Panc1 (cell line): Measurements from ENCODE around the gene COL23A1.

ENCODE experiments used
- CTCF ChIP-seq: fragments of 450-650 bp; IDR thresholded peaks from 2 replicates; pipeline ENCODE4 v1.5.1; 2017; ENCODE audit warnings: mild to moderate bottlenecking
- POLR2AphosphoS5 ChIP-seq: IDR thresholded peaks from 2 replicates; pipeline ENCODE4 v1.6.1; 2012; ENCODE audit warnings: mild to moderate bottlenecking, low read depth, low read length, moderate library complexity
- REST ChIP-seq, 2 experiments: IDR thresholded peaks; 2 replicates each; pipeline ENCODE4 v1.6.1; 2011 to 2012; ENCODE audit warnings: low read depth in 2 of 2, control low read depth in 1 of 2, low read length in 1 of 2, mild to moderate bottlenecking in 1 of 2, moderate library complexity in 1 of 2; ENCODE audit not compliant: insufficient read depth in 1 of 2
- SIN3A ChIP-seq: IDR thresholded peaks from 2 replicates; pipeline ENCODE4 v1.6.1; 2012; ENCODE audit warnings: low read depth, mild to moderate bottlenecking, low read length, moderate library complexity, borderline replicate concordance; ENCODE audit not compliant: insufficient read depth

- TF ChIP-seq CTCF (no peak), REST (IDR thresholded peaks at IDR 0.05; ENCODE audit: insufficient read depth in 1 of 2, low read depth in 2 of 2, low read length in 1 of 2) (no peak), SIN3A (no peak), POLR2AphosphoS5 (no peak)
These were observed 221.9 kb downstream of the COL23A1 start for GRCh38 chr5:178368274-178368673.
